SK-N-SH (cell line): ENCODE data around the gene CHST13. TPM values are rescaled to one million over a fixed set of nuclear protein-coding genes. Genes with fewer than 3 reads are reported as not detected.
A peak's percentile ranks its signal among the peaks of the same experiment; 100 is the strongest.

Experiments used
- CTCF ChIA-PET: fragments of 300-600, 350-600 bp; formaldehyde crosslinking; extraction: SDS; loops from one replicate; lab custom pipeline; 2021; lab: Yijun Ruan, JAX
- POLR2A ChIA-PET: fragments of 350-600 bp; sonication (Branson Sonifier 250); formaldehyde crosslinking; extraction: SDS; loops from one replicate; lab custom pipeline; 2020; ENCODE audit warnings: antibody characterized with exemption, inconsistent platforms; lab: Yijun Ruan, JAX
- DNase-seq: peaks from one replicate; pipeline ENCODE4 v3.0.0; 2012
- H2AFZ ChIP-seq: fragments of 200-600 bp; sonication (generic); 2 replicates; pipeline ENCODE4 v1.8.1; 2016; ENCODE audit warnings: antibody characterized with exemption, mild to moderate bottlenecking, low read depth
- H3F3A ChIP-seq: fragments of 200-600 bp; sonication (generic); replicated peaks from 2 replicates; pipeline ENCODE3; 2016; ENCODE audit warnings: antibody characterized with exemption, mild to moderate bottlenecking; ENCODE audit not compliant: insufficient read depth
- H3K27ac ChIP-seq, 2 experiments: fragments of 200-500 bp in 1 of 2; fragments of 200-600 bp in 1 of 2; sonication (Bioruptor generic) in 1 of 2; sonication (generic), shearing (Covaris generic) in 1 of 2; 2 replicates each; pipeline versions ENCODE4 v1.5.1 to v1.6.1; 2014 to 2016; ENCODE audit warnings: low read depth in 2 of 2, inconsistent platforms in 1 of 2, low read length in 1 of 2, mild to moderate bottlenecking in 1 of 2, mixed read lengths in 1 of 2
- H3K27me3 ChIP-seq: fragments of 200-600 bp; sonication (generic), shearing (Covaris generic); 2 replicates; pipeline ENCODE4 v1.6.1; 2016; ENCODE audit warnings: mixed run types; ENCODE audit not compliant: insufficient read depth
- H3K36me3 ChIP-seq, 2 experiments: fragments of 200-500 bp in 1 of 2; fragments of 200-600 bp in 1 of 2; sonication (Bioruptor generic) in 1 of 2; sonication (generic) in 1 of 2; replicated peaks in 1 of 2; 2 replicates each; pipeline versions ENCODE3 to v1.5.1; 2014 to 2016; ENCODE audit warnings: low read length in 1 of 2, mild to moderate bottlenecking in 1 of 2; ENCODE audit not compliant: insufficient read depth in 2 of 2, control insufficient read depth in 1 of 2
- H3K4me1 ChIP-seq, 2 experiments: fragments of 200-500 bp in 1 of 2; fragments of 200-600 bp in 1 of 2; sonication (Bioruptor generic) in 1 of 2; sonication (generic), shearing (Covaris generic) in 1 of 2; 2 replicates each; pipeline versions ENCODE4 v1.5.1 to v1.6.1; 2014 to 2016; ENCODE audit warnings: low read depth in 1 of 2, low read length in 1 of 2, mixed run types in 1 of 2; ENCODE audit not compliant: insufficient read depth in 2 of 2, control insufficient read depth in 1 of 2
- H3K4me2 ChIP-seq: fragments of 200-600 bp; sonication (generic), shearing (Covaris generic); 2 replicates; pipeline ENCODE4 v1.6.1; 2017; ENCODE audit warnings: mixed run types
- H3K4me3 ChIP-seq, 2 experiments: fragments of 200-500 bp in 1 of 2; fragments of 200-600 bp in 1 of 2; sonication (Bioruptor generic) in 1 of 2; sonication (generic), shearing (Covaris generic) in 1 of 2; 2 replicates each; pipeline versions ENCODE4 v1.5.1 to v1.8.1; 2014 to 2016; ENCODE audit warnings: low read depth in 2 of 2, inconsistent platforms in 1 of 2, low read length in 1 of 2, mild to moderate bottlenecking in 1 of 2, mixed read lengths in 1 of 2, moderate library complexity in 1 of 2
- H3K79me2 ChIP-seq: fragments of 200-600 bp; sonication (generic); 2 replicates; pipeline ENCODE4 v1.8.1; 2017; ENCODE audit warnings: mild to moderate bottlenecking; ENCODE audit not compliant: insufficient read depth
- H3K9ac ChIP-seq: fragments of 200-600 bp; sonication (generic); 2 replicates; pipeline ENCODE4 v1.6.1; 2017; ENCODE audit warnings: mixed run types
- H3K9me2 ChIP-seq: fragments of 200-600 bp; sonication (generic); 2 replicates; pipeline ENCODE4 v1.6.1; 2017; ENCODE audit warnings: mixed run types
- H3K9me3 ChIP-seq: fragments of 200-600 bp; sonication (generic); 2 replicates; pipeline ENCODE4 v1.6.1; 2017; ENCODE audit warnings: mixed run types, mild to moderate bottlenecking, moderate library complexity
- H4K20me1 ChIP-seq: fragments of 200-600 bp; sonication (generic); 2 replicates; pipeline ENCODE4 v1.6.1; 2017; ENCODE audit warnings: mild to moderate bottlenecking, mixed run types; ENCODE audit not compliant: insufficient read depth
- CHD2 ChIP-seq: fragments of 150-350 bp; IDR thresholded peaks from 2 replicates; pipeline ENCODE4 v1.6.1; 2018; ENCODE audit warnings: low read length; ENCODE audit not compliant: partially characterized antibody
- ELF1 ChIP-seq: IDR thresholded peaks from 2 replicates; pipeline ENCODE4 v1.4.0; 2012
- EP300 ChIP-seq, 2 experiments: IDR thresholded peaks; 2 replicates each; pipeline versions ENCODE4 v1.4.0 to v1.6.1; 2012; ENCODE audit warnings: borderline replicate concordance in 1 of 2, low read depth in 1 of 2, low read length in 1 of 2
- FOSL2 ChIP-seq: IDR thresholded peaks from 2 replicates; pipeline ENCODE4 v1.4.0; 2012; ENCODE audit warnings: low read depth, mild to moderate bottlenecking, moderate library complexity, borderline replicate concordance
- FOXJ3 ChIP-seq: sonication (generic); formaldehyde crosslinking; IDR thresholded peaks from 2 replicates; pipeline ENCODE4 v1.5.1; 2020; ENCODE audit warnings: mild to moderate bottlenecking, missing genetic modification reagents
- FOXM1 ChIP-seq: IDR thresholded peaks from 2 replicates; pipeline ENCODE4 v1.4.0; 2012; ENCODE audit warnings: low read depth, mild to moderate bottlenecking
- GABPA ChIP-seq: IDR thresholded peaks from 2 replicates; pipeline ENCODE4 v1.4.0; 2012; ENCODE audit warnings: low read depth, mild to moderate bottlenecking
- GATA2 ChIP-seq: sonication (generic); formaldehyde crosslinking; IDR thresholded peaks from 2 replicates; pipeline ENCODE4 v1.5.0; 2020; ENCODE audit warnings: mild to moderate bottlenecking, missing genetic modification reagents
- MEF2A ChIP-seq: IDR thresholded peaks from 2 replicates; pipeline ENCODE4 v1.4.0; 2012; ENCODE audit warnings: low read depth, borderline replicate concordance
- NRF1 ChIP-seq: IDR thresholded peaks from 2 replicates; pipeline ENCODE4 v1.6.1; 2012; ENCODE audit warnings: low read depth, mild to moderate bottlenecking, low read length
- RCOR1 ChIP-seq: fragments of 150-350 bp; IDR thresholded peaks from 2 replicates; pipeline ENCODE4 v1.6.1; 2017; ENCODE audit warnings: antibody characterized with exemption, low read length
- RFX5 ChIP-seq: IDR thresholded peaks from 2 replicates; pipeline ENCODE4 v1.6.1; 2012; ENCODE audit warnings: mild to moderate bottlenecking, improper control_type of control experiment, low read length
- SMC3 ChIP-seq: IDR thresholded peaks from 2 replicates; pipeline ENCODE4 v1.6.1; 2012; ENCODE audit warnings: low read depth, low read length, improper control_type of control experiment
- TCF12 ChIP-seq: IDR thresholded peaks from 2 replicates; pipeline ENCODE4 v1.4.0; 2012
- YY1 ChIP-seq: IDR thresholded peaks from 2 replicates; pipeline ENCODE4 v1.4.0; 2012; ENCODE audit warnings: low read depth, mild to moderate bottlenecking
- WGBS: methylation state at CpG from one replicate; pipeline ENCODE4 v1.1.6; 2017; ENCODE audit warnings: low lambda C conversion rate; 5-methylcytosine and 5-hydroxymethylcytosine counted together
- polyA plus RNA-seq, 3 experiments: library from polyadenylated mRNA; depleted of rRNA; stranded (reverse); fragments of >200 nt; gene quantifications; 2 replicates each; pipeline ENCODE4 v1.2.3, GENCODE V29; 2012
- TF ChIP-seq, protein P1 (sequence below): fragments of 150-350 bp; IDR thresholded peaks from 2 replicates; pipeline ENCODE4 v1.6.1; 2016; ENCODE audit warnings: mild to moderate bottlenecking, low read depth, low read length
- TF ChIP-seq, protein P2 (sequence below): fragments of 150-350 bp; IDR thresholded peaks from 2 replicates; pipeline ENCODE4 v1.6.1; 2017; ENCODE audit warnings: antibody characterized with exemption, low read length, low read depth, borderline replicate concordance

CHST13 gene
- polyA plus RNA-seq, 1 of the 3 experiments (the other 2 are of a cell fraction) = 0.41 TPM

DNA sequence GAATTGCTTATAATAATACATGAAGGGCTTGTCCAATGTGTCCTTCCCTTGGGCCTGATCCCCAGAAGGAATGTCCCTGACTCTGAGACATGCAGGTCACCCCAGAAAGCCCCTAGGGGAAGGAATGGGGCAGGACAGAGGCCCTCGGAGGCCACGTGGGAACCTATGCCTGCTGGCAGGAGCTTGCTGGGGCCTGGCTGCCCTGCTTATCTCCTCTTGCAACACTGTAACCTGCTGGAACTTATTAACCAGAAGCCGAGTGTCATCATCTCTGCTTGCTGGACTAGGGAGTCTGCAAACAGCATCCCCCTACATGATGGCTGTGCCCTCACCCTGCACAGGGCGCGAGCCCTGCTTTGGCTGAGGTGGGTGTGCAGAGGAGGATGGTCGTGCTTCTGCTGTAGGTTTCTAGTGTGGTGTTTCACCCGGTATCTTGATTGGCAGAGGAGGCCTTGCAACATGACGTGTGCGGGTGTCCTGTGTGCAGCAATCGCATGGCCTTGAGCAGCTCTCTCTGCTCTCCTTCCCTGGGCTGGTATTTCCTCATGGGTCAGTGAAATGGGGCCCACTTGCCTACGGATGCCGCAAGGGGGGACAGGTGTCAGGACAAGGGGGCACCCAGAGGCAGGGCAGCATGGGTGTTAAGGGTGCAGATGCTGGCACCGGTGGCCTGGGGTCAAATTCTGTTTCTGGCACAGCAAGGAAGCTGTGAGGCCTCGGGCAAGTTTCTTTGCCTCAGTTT lies 5.0 kb downstream of the CHST13 start:
- POLR2A ChIA-PET = no interaction called here
- no peaks in the 10 kb centered on the region for H3K9me3 ChIP-seq
- no peaks in the 10 kb centered on the region for H4K20me1 ChIP-seq
- TF ChIP-seq EP300 (IDR thresholded peaks at IDR 0.05; ENCODE audit: borderline replicate concordance in 1 of 2, low read depth in 1 of 2, low read length in 1 of 2) (0 out of 4 replicates have a peak, but pooled peaks of 1 of the 2 experiments have one; percentile 45), GABPA (no peak), GATA2 (CRISPR knock-in tag) (no peak; the same call in 1 of the 2 replicates), CHD2 (no peak), RCOR1 (peak; percentile 14; the same call in 1 of the 2 replicates)
- TF ChIP-seq, all 33 proteins: peak for 2
- Histone ChIP-seq H3K9ac (no peak overlapping the region), H3K27me3 (peaks cover 3% of the 10 kb centered on the region; the same call in 1 of the 2 replicates), H3K79me2 (no peaks in the 10 kb centered on the region), H2AFZ (no peak overlapping the region), H3K4me2 (no peak overlapping the region), H3K27ac (peak overlapping the region in 1 of 2 experiments; percentile 69; a peak in 2 of 4 replicates), H3F3A (no peaks in the 10 kb centered on the region), H3K36me3 (no peaks in the 10 kb centered on the region), H3K4me1 (peaks cover 0 to 33% of the 10 kb centered on the region in 2 experiments; a peak in 1 of 4 replicates), H3K9me2 (no peaks in the 10 kb centered on the region), H3K4me3 (no peak overlapping the region)
- peak; percentile 78 for DNase-seq
- CTCF ChIA-PET = interaction anchor here (0.8 to 1.8 kb wide), 2 partner anchors 84 to 1015 kb away, joined by 3 to 4 read pairs; no protein-coding TSS in a partner anchor
- WGBS = 64% methylated on average over 9 of the region's 14 CpGs

DNA sequence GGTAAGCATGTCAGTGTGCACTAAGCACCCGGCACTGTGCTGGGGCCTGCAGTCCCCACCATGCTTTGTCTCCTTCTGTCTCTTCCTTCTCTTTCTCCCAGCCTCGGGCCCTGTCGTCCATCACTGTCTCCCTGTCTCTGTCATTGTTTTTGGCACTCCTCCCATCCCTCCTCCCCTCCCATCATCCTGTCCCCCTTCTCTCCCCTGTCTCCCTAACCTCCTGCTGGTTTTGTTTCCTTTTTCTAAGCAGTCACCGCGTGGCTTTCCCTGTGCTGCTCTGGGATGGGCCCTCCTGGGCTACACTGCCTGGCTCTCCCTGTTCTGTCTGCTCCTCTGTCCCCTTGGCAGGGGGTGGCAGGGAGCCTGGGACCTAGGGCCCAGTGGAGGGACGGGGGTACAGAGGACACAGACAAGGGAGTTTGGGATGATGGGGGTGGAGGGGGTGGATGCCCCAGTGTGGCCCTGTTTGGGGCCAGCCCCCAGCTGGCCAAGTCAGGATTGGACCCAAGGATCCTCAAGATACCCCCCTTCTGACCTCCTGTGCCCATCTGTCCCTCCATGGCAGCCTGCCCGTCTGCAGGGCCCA lies 5.7 kb downstream of the CHST13 start:
- Histone ChIP-seq H3K9me2 (no peaks in the 10 kb centered on the region), H3K27me3 (peaks cover 10% of the 10 kb centered on the region; the same call in 1 of the 2 replicates), H3K27ac (peak overlapping the region in 1 of 2 experiments; percentile 69; a peak in 1 of 4 replicates), H4K20me1 (no peaks in the 10 kb centered on the region), H3K4me1 (peaks cover 0 to 29% of the 10 kb centered on the region in 2 experiments; a peak in 1 of 4 replicates), H3K4me3 (no peak overlapping the region), H3K9me3 (no peaks in the 10 kb centered on the region), H3K36me3 (no peaks in the 10 kb centered on the region), H2AFZ (no peak overlapping the region), H3K9ac (no peak overlapping the region), H3F3A (no peaks in the 10 kb centered on the region)
- WGBS = 65% methylated on average over 7 of the region's 7 CpGs
- POLR2A ChIA-PET = no interaction called here
- TF ChIP-seq FOXJ3 (CRISPR knock-in tag) (no peak), SMC3 (no peak), RFX5 (no peak), RCOR1 (no peak), TCF12 (no peak), NRF1 (no peak), YY1 (no peak), MEF2A (no peak), FOSL2 (no peak), FOXM1 (no peak), ELF1 (no peak)
- TF ChIP-seq, protein P1, sequence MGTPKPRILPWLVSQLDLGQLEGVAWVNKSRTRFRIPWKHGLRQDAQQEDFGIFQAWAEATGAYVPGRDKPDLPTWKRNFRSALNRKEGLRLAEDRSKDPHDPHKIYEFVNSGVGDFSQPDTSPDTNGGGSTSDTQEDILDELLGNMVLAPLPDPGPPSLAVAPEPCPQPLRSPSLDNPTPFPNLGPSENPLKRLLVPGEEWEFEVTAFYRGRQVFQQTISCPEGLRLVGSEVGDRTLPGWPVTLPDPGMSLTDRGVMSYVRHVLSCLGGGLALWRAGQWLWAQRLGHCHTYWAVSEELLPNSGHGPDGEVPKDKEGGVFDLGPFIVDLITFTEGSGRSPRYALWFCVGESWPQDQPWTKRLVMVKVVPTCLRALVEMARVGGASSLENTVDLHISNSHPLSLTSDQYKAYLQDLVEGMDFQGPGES = no peak
- TF ChIP-seq, protein P2, sequence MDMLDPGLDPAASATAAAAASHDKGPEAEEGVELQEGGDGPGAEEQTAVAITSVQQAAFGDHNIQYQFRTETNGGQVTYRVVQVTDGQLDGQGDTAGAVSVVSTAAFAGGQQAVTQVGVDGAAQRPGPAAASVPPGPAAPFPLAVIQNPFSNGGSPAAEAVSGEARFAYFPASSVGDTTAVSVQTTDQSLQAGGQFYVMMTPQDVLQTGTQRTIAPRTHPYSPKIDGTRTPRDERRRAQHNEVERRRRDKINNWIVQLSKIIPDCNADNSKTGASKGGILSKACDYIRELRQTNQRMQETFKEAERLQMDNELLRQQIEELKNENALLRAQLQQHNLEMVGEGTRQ = no peak
- TF ChIP-seq, all 33 proteins: peak for 0
- Histone ChIP-seq H3K79me2 (no peaks in the 10 kb centered on the region), H3K4me2 (no peak overlapping the region)
- CTCF ChIA-PET = interaction anchor here (1.1 to 1.4 kb wide), 2 partner anchors 23 to 84 kb away, joined by 3 to 5 read pairs; no protein-coding TSS in a partner anchor
- DNase-seq = no peak
